ENCODE results near the gene CHMP2A. TPM values are rescaled to one million over a fixed set of nuclear protein-coding genes. Genes with fewer than 3 reads are reported as not detected.
A peak's percentile ranks its signal among the peaks of the same experiment; 100 is the strongest.

CHMP2A gene
- total and polyA plus RNA-seq, 2 of the 13 experiments (the other 11 are each of a cell fraction or from before 2014, with no cell fraction given), result 49.7 to 55.0 TPM

DNA sequence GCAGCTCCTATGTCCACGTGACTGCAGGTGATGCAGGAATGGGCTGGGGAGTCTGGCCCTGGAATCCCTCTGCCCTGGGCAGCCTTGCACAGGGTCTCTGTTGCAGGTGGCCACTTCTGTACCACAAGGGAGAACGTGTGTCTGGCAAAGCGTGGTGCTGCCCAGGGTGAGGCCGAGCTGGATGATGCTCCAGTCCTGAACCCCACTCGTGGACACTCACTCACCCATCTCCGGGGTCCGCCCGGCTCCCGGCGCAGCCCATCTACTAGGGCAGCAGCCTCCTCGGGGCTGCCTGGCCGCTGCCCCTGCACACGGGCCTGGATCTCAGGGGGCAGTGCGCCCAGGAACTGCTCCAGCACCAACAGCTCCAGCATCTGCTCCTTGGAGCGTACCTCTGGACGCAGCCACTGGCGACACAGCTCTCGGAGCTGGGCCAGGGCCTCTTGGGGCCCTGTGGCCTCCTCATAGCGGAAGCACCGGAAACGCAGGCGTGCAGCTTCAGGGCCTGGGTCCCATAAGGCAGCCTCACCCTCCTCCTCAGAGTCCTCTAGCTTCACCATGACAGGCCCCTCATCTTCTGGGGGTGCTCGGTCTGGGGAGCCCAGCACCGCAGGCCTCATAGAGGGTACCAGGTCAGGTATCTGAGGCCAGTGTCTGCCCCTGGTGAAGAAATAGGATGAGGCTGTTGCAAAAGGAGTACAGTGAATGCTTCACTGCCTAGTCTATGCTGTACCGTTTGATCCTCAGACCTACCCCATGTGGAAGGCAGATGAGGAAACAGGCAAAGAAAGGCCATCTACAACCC, 16.1 kb upstream of the CHMP2A start (continued):
- TF ChIP-seq, protein P1, sequence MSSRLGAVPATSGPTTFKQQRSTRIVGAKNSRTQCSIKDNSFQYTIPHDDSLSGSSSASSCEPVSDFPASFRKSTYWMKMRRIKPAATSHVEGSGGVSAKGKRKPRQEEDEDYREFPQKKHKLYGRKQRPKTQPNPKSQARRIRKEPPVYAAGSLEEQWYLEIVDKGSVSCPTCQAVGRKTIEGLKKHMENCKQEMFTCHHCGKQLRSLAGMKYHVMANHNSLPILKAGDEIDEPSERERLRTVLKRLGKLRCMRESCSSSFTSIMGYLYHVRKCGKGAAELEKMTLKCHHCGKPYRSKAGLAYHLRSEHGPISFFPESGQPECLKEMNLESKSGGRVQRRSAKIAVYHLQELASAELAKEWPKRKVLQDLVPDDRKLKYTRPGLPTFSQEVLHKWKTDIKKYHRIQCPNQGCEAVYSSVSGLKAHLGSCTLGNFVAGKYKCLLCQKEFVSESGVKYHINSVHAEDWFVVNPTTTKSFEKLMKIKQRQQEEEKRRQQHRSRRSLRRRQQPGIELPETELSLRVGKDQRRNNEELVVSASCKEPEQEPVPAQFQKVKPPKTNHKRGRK (CRISPR knock-in tag; IDR thresholded peaks at IDR 0.05), result no peak
- TF ChIP-seq ZNF737 (CRISPR knock-in tag; IDR thresholded peaks at IDR 0.05; ENCODE audit: borderline replicate concordance) (no peak), AGO2 (optimal IDR thresholded peaks at IDR 0.05; ENCODE audit: low read depth, low read length) (peak; percentile 81), ZNF12 (CRISPR knock-in tag; IDR thresholded peaks at IDR 0.05) (no peak)
- TF ChIP-seq, protein P2, sequence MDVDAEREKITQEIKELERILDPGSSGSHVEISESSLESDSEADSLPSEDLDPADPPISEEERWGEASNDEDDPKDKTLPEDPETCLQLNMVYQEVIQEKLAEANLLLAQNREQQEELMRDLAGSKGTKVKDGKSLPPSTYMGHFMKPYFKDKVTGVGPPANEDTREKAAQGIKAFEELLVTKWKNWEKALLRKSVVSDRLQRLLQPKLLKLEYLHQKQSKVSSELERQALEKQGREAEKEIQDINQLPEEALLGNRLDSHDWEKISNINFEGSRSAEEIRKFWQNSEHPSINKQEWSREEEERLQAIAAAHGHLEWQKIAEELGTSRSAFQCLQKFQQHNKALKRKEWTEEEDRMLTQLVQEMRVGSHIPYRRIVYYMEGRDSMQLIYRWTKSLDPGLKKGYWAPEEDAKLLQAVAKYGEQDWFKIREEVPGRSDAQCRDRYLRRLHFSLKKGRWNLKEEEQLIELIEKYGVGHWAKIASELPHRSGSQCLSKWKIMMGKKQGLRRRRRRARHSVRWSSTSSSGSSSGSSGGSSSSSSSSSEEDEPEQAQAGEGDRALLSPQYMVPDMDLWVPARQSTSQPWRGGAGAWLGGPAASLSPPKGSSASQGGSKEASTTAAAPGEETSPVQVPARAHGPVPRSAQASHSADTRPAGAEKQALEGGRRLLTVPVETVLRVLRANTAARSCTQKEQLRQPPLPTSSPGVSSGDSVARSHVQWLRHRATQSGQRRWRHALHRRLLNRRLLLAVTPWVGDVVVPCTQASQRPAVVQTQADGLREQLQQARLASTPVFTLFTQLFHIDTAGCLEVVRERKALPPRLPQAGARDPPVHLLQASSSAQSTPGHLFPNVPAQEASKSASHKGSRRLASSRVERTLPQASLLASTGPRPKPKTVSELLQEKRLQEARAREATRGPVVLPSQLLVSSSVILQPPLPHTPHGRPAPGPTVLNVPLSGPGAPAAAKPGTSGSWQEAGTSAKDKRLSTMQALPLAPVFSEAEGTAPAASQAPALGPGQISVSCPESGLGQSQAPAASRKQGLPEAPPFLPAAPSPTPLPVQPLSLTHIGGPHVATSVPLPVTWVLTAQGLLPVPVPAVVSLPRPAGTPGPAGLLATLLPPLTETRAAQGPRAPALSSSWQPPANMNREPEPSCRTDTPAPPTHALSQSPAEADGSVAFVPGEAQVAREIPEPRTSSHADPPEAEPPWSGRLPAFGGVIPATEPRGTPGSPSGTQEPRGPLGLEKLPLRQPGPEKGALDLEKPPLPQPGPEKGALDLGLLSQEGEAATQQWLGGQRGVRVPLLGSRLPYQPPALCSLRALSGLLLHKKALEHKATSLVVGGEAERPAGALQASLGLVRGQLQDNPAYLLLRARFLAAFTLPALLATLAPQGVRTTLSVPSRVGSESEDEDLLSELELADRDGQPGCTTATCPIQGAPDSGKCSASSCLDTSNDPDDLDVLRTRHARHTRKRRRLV (CRISPR knock-in tag; IDR thresholded peaks at IDR 0.05), result no peak
